Loucy (cell line): ENCODE results near the gene GDI2.

Experiments
- CTCF ChIP-seq: fragments of 200-600 bp; sonication (generic); conservative IDR thresholded peaks from 2 replicates; pipeline ENCODE4 v1.5.1; 2014; ENCODE audit warnings: mild to moderate bottlenecking, antibody characterized with exemption, low read length
- EZH2phosphoT487 ChIP-seq: fragments of 200-600 bp; IDR thresholded peaks from 2 replicates; pipeline ENCODE4 v1.6.1; 2018; ENCODE audit warnings: antibody characterized with exemption, mild to moderate bottlenecking, moderate library complexity, borderline replicate concordance

GRCh38 chr10:5732141-5732540, 81.1 kb downstream of the GDI2 start:
- no peak for TF ChIP-seq CTCF
- no peak for TF ChIP-seq EZH2phosphoT487
